Neural cell (in vitro differentiated cells): ENCODE results near the gene AEBP1. TPM values are rescaled to one million over a fixed set of nuclear protein-coding genes. Genes with fewer than 3 reads are reported as not detected.

Experiments used
- H2AFZ ChIP-seq: fragments of 200-600, 300-800 bp; sonication (generic), shearing (Covaris generic); 2 replicates; pipeline ENCODE4 v1.6.0; 2014; ENCODE audit warnings: low read depth, mild to moderate bottlenecking, antibody characterized with exemption, low read length, moderate library complexity
- H3F3A ChIP-seq: fragments of 200-600 bp; shearing (Covaris generic); 2 replicates; pipeline ENCODE4 v1.6.1; 2016; ENCODE audit warnings: mild to moderate bottlenecking, moderate library complexity, mixed read lengths, antibody characterized with exemption, low read length; ENCODE audit not compliant: insufficient read depth, poor library complexity, severe bottlenecking
- H3K27ac ChIP-seq: fragments of 200-600, 300-800 bp; sonication (generic), shearing (Covaris generic); 2 replicates; pipeline ENCODE4 v1.5.1; 2014; ENCODE audit warnings: mild to moderate bottlenecking, low read length, moderate library complexity
- H3K27me3 ChIP-seq: fragments of 300-800, 200-600 bp; sonication (generic), shearing (Covaris generic); 2 replicates; pipeline ENCODE4 v1.6.0; 2014; ENCODE audit warnings: mild to moderate bottlenecking, low read depth, low read length, moderate library complexity; ENCODE audit not compliant: insufficient read depth
- H3K36me3 ChIP-seq: fragments of 300-800, 200-600 bp; sonication (generic), shearing (Covaris generic); 2 replicates; pipeline ENCODE4 v1.5.1; 2014; ENCODE audit warnings: mild to moderate bottlenecking, antibody characterized with exemption, low read length, moderate library complexity; ENCODE audit not compliant: insufficient read depth
- H3K4me2 ChIP-seq: fragments of 300-800, 200-600 bp; sonication (generic), shearing (Covaris generic); 2 replicates; pipeline ENCODE4 v1.6.0; 2014; ENCODE audit warnings: mild to moderate bottlenecking, low read length
- H3K4me3 ChIP-seq: fragments of 300-800, 200-600 bp; sonication (generic), shearing (Covaris generic); 2 replicates; pipeline ENCODE4 v1.5.1; 2014; ENCODE audit warnings: mild to moderate bottlenecking, low read length, moderate library complexity
- H3K79me2 ChIP-seq: fragments of 200-600 bp; shearing (Covaris generic); replicated peaks from 2 replicates; pipeline ENCODE4 v1.6.0; 2014; ENCODE audit warnings: mild to moderate bottlenecking, low read length, moderate library complexity; ENCODE audit not compliant: insufficient read depth
- H3K9ac ChIP-seq: fragments of 300-800, 200-600 bp; sonication (generic), shearing (Covaris generic); 2 replicates; pipeline ENCODE4 v1.6.1; 2016; ENCODE audit warnings: mild to moderate bottlenecking, low read length, mixed read lengths
- H3K9me2 ChIP-seq: fragments of 200-600 bp; shearing (Covaris generic); 2 replicates; pipeline ENCODE4 v1.6.1; 2016; ENCODE audit warnings: mild to moderate bottlenecking, low read length, mixed read lengths; ENCODE audit not compliant: insufficient read depth
- H3K9me3 ChIP-seq: fragments of 200-600, 300-800 bp; sonication (generic), shearing (Covaris generic); 2 replicates; pipeline ENCODE4 v1.6.1; 2016; ENCODE audit warnings: mild to moderate bottlenecking, mixed run types, low read length, moderate library complexity, mixed read lengths
- H4K20me1 ChIP-seq: fragments of 200-600 bp; shearing (Covaris generic); 2 replicates; pipeline ENCODE4 v1.6.1; 2016; ENCODE audit warnings: mild to moderate bottlenecking, mixed run types; ENCODE audit not compliant: insufficient read depth
- CTCF ChIP-seq: fragments of 450-650 bp; IDR thresholded peaks from 2 replicates; pipeline ENCODE4 v1.5.1; 2014; ENCODE audit warnings: antibody characterized with exemption, mild to moderate bottlenecking, moderate library complexity; ENCODE audit not compliant: poor library complexity, severe bottlenecking
- EP300 ChIP-seq: fragments of 450-650 bp; conservative IDR thresholded peaks from 2 replicates; pipeline ENCODE4 v1.6.1; 2014; ENCODE audit warnings: antibody characterized with exemption, mild to moderate bottlenecking, moderate library complexity; ENCODE audit not compliant: poor library complexity, severe bottlenecking
- EZH2 ChIP-seq: fragments of 200-600, 300-800 bp; shearing (Covaris generic), sonication (generic); IDR thresholded peaks from 2 replicates; pipeline ENCODE4 v1.6.1; 2014; ENCODE audit warnings: antibody characterized with exemption, low read length, borderline replicate concordance, mild to moderate bottlenecking; ENCODE audit not compliant: insufficient read depth, poor library complexity, severe bottlenecking
- MXI1 ChIP-seq: fragments of 450-650 bp; conservative IDR thresholded peaks from 2 replicates; pipeline ENCODE4 v1.6.1; 2014; ENCODE audit warnings: antibody characterized with exemption, mild to moderate bottlenecking; ENCODE audit not compliant: poor library complexity, severe bottlenecking
- POLR2AphosphoS5 ChIP-seq: IDR thresholded peaks from 2 replicates; pipeline ENCODE4 v1.6.1; 2012
- RAD21 ChIP-seq: fragments of 450-650 bp; conservative IDR thresholded peaks from 2 replicates; pipeline ENCODE4 v1.6.1; 2014; ENCODE audit warnings: antibody characterized with exemption, mild to moderate bottlenecking, moderate library complexity
- REST ChIP-seq: IDR thresholded peaks from 2 replicates; pipeline ENCODE4 v1.6.1; 2012; ENCODE audit warnings: borderline replicate concordance
- SMC3 ChIP-seq: fragments of 450-650 bp; conservative IDR thresholded peaks from 2 replicates; pipeline ENCODE4 v1.6.1; 2014; ENCODE audit warnings: antibody characterized with exemption, mild to moderate bottlenecking, moderate library complexity; ENCODE audit not compliant: poor library complexity
- TAF1 ChIP-seq: IDR thresholded peaks from 2 replicates; pipeline ENCODE4 v1.6.1; 2012; ENCODE audit warnings: low read depth
- polyA plus RNA-seq: library from polyadenylated mRNA; depleted of rRNA; stranded (reverse); fragments of >200 nt; gene quantifications from 2 replicates; pipeline ENCODE4 v1.2.3, GENCODE V29; 2014

AEBP1 gene
- polyA plus RNA-seq, 1 donor from 2014 or later: 0.30 TPM

- Histone ChIP-seq H3F3A (no peaks in the 10 kb centered on the region), H3K4me3 (no peak overlapping the region), H4K20me1 (no peaks in the 10 kb centered on the region), H3K27ac (no peak overlapping the region), H2AFZ (no peak overlapping the region), H3K9me2 (no peaks in the 10 kb centered on the region), H3K9me3 (no peaks in the 10 kb centered on the region), H3K79me2 (no peaks in the 10 kb centered on the region), H3K4me2 (no peak overlapping the region), H3K36me3 (no peaks in the 10 kb centered on the region), H3K9ac (no peak overlapping the region), H3K27me3 (no peaks in the 10 kb centered on the region)
- TF ChIP-seq SMC3 (no peak), MXI1 (no peak), TAF1 (no peak), CTCF (no peak), EP300 (no peak), POLR2AphosphoS5 (no peak), EZH2 (no peak), RAD21 (no peak), REST (no peak)
These were observed 40.1 kb upstream of the AEBP1 start for GRCh38 chr7:44063894-44064651.

GRCh38 chr7:44064791-44065430 is 39.2 kb upstream of the AEBP1 start:
- H3F3A ChIP-seq: no peaks in the 10 kb centered on the region
- H3K27ac ChIP-seq: no peak overlapping the region
- no peaks in the 10 kb centered on the region for H4K20me1 ChIP-seq
- no peaks in the 10 kb centered on the region for H3K79me2 ChIP-seq
- no peaks in the 10 kb centered on the region for H3K9me2 ChIP-seq
- H3K9ac ChIP-seq: no peak overlapping the region
- H3K27me3 ChIP-seq: no peaks in the 10 kb centered on the region
- no peak overlapping the region for H3K4me3 ChIP-seq
- H3K4me2 ChIP-seq: no peak overlapping the region
- no peak for TF ChIP-seq EZH2
- H3K36me3 ChIP-seq: no peaks in the 10 kb centered on the region
- no peak overlapping the region for H2AFZ ChIP-seq
- H3K9me3 ChIP-seq: no peaks in the 10 kb centered on the region
